AG20443 (cell line): ENCODE results near the gene PNPLA3.

Experiments
- DNase-seq: peaks from one replicate; pipeline ENCODE4 v3.0.0; 2012; ENCODE audit warnings: low spot score, mixed read lengths

The PNPLA3 gene

GRCh38 chr22:43994006-43994405 lies 70.4 kb downstream of the PNPLA3 start:
- DNase-seq = no peak

- no peak for DNase-seq
These were observed 70.8 kb downstream of the PNPLA3 start for GRCh38 chr22:43994416-43994815.

GRCh38 chr22:43995057-43995685 lies 71.6 kb downstream of the PNPLA3 start:
- no peak for DNase-seq

- DNase-seq = no peak
These were observed 72.2 kb downstream of the PNPLA3 start for GRCh38 chr22:43995798-43996169.

GRCh38 chr22:43996170-43996980 lies 72.8 kb downstream of the PNPLA3 start:
- DNase-seq = no peak

- no peak for DNase-seq
These were observed 73.3 kb downstream of the PNPLA3 start for GRCh38 chr22:43996981-43997265.
